ENCODE data around the gene RCAN2. TPM values are rescaled to one million over a fixed set of nuclear protein-coding genes. Genes with fewer than 3 reads are reported as not detected.
A peak's percentile ranks its signal among the peaks of the same experiment; 100 is the strongest.

RCAN2 gene
- total RNA-seq, 1 donor from 2014 or later, result 5.8 TPM

DNA sequence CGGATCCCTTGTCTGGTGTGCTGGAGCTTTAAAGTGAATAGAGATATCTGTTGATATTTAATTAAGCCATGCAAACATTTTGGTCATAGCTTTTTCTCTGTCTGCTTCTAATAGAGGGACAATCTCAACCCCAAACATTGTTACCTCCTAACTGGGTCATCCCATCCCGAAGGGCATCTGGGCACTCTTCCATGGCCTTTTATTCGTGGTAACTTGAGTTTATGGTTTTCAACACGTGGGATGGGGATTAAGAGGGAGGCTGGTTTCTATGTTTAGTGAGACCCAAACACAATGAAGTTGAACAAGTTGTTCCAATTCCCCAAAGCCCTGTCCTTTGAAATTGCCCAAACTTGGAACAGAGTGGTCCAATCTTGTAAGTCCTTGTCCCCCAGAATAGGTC is 319.1 kb downstream of the RCAN2 start:
- Histone ChIP-seq H3K27me3 (no peaks in the 10 kb centered on the region), H3K4me1 (peaks cover 3% of the 10 kb centered on the region), H3K36me3 (no peaks in the 10 kb centered on the region), H3K4me3 (no peak overlapping the region), H3K4me2 (no peak overlapping the region), H4K20me1 (ENCODE audit: low read depth) (no peaks in the 10 kb centered on the region), H3K9ac (no peak overlapping the region), H3K79me2 (ENCODE audit: low read depth) (peaks cover 10% of the 10 kb centered on the region), H3K27ac (no peak overlapping the region), H2AFZ (replicated peaks) (no peak overlapping the region), H3K9me3 (ENCODE audit: low read depth) (no peaks in the 10 kb centered on the region), H3F3A (ENCODE audit: low read depth) (no peaks in the 10 kb centered on the region)
- Mint-ChIP-seq H3K4me3 (peak overlapping the region; percentile 19), H3K27me3 (ENCODE audit: insufficient read depth, low read depth) (no peaks in the 10 kb centered on the region), H3K4me1 (peaks cover 3% of the 10 kb centered on the region), H3K27ac (no peak overlapping the region), H3K9me3 (no peaks in the 10 kb centered on the region), H3K36me3 (no peaks in the 10 kb centered on the region)
- DNase-seq (ENCODE audit: low spot score), result no peak
- TF ChIP-seq, protein P1, sequence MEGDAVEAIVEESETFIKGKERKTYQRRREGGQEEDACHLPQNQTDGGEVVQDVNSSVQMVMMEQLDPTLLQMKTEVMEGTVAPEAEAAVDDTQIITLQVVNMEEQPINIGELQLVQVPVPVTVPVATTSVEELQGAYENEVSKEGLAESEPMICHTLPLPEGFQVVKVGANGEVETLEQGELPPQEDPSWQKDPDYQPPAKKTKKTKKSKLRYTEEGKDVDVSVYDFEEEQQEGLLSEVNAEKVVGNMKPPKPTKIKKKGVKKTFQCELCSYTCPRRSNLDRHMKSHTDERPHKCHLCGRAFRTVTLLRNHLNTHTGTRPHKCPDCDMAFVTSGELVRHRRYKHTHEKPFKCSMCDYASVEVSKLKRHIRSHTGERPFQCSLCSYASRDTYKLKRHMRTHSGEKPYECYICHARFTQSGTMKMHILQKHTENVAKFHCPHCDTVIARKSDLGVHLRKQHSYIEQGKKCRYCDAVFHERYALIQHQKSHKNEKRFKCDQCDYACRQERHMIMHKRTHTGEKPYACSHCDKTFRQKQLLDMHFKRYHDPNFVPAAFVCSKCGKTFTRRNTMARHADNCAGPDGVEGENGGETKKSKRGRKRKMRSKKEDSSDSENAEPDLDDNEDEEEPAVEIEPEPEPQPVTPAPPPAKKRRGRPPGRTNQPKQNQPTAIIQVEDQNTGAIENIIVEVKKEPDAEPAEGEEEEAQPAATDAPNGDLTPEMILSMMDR (IDR thresholded peaks at IDR 0.05), result no peak
- TF ChIP-seq EZH2phosphoT487 (IDR thresholded peaks at IDR 0.05) (no peak), EZH2 (IDR thresholded peaks at IDR 0.05) (no peak)

Other genes starting within 250 kb of the RCAN2 start
- 4.5 and 7.1 TPM in 2 replicates for gene CYP39A1, start 161.4 kb upstream of the RCAN2 start, total RNA-seq (ENCODE audit: low replicate concordance)
- 25.9 and 47.7 TPM in 2 replicates for gene SLC25A27, start 161.5 kb upstream of the RCAN2 start, total RNA-seq (ENCODE audit: low replicate concordance)
- gene TDRD6, start 196.4 kb upstream of the RCAN2 start, total RNA-seq (ENCODE audit: low replicate concordance), result 0.09 and 0.15 TPM in 2 replicates
- 1.1 and 1.8 TPM in 2 replicates for gene PLA2G7, start 243.9 kb upstream of the RCAN2 start, total RNA-seq (ENCODE audit: low replicate concordance)